Activated naive CD4-positive, alpha-beta T cell treated with anti-CD3 and anti-CD28 coated beads for 36 hours (primary cell): ENCODE results near the gene NDRG2. TPM values are rescaled to one million over a fixed set of nuclear protein-coding genes. Genes with fewer than 3 reads are reported as not detected.

Experiments used
- CTCF ChIA-PET: fragments of 350-600 bp; sonication (Branson Sonifier 250); formaldehyde crosslinking; loops from one replicate; lab custom pipeline; 2021; ENCODE audit warnings: antibody characterized with exemption; lab: Charles Lee
- DNase-seq: peaks from one replicate; pipeline ENCODE4 v3.0.0-alpha.2; 2020
- H3K27ac Mint-ChIP-seq: one replicate; pipeline ENCODE4 v1.8.0; 2021; ENCODE audit warnings: mild to moderate bottlenecking, mixed read lengths
- H3K27me3 Mint-ChIP-seq: one replicate; pipeline ENCODE4 v1.8.0; 2021; ENCODE audit warnings: low read depth, mixed read lengths
- H3K36me3 Mint-ChIP-seq: one replicate; pipeline ENCODE4 v1.8.0; 2021; ENCODE audit warnings: low read depth, mixed read lengths
- H3K4me1 Mint-ChIP-seq: one replicate; pipeline ENCODE4 v1.8.0; 2021; ENCODE audit warnings: low read depth, mixed read lengths
- H3K4me3 Mint-ChIP-seq: one replicate; pipeline ENCODE4 v1.8.0; 2021; ENCODE audit warnings: mild to moderate bottlenecking, moderate library complexity, mixed read lengths
- H3K9me3 Mint-ChIP-seq: one replicate; pipeline ENCODE4 v1.8.0; 2021; ENCODE audit warnings: mixed read lengths
- intact Hi-C: fragments of 100-400 bp; cut with micrococcal nuclease; formaldehyde crosslinking; loops from one replicate; pipeline ENCODE4 v1.15.1; 2023
- microRNA-seq: library from miRNA; unstranded; fragments of <30 nt; microRNA quantifications from one replicate; pipeline ENCODE4 v1.2.0, GENCODE V29; 2022; ENCODE audit warnings: borderline microRNAs expressed, borderline replicate concordance
- total RNA-seq, 2 experiments: library from RNA; stranded (reverse); gene quantifications; one replicate each; pipeline ENCODE4 v1.2.3, GENCODE V29; 2021

NDRG2 gene
- total RNA-seq, 2 experiments from 2014 or later: 8.4 to 8.8 TPM

DNA sequence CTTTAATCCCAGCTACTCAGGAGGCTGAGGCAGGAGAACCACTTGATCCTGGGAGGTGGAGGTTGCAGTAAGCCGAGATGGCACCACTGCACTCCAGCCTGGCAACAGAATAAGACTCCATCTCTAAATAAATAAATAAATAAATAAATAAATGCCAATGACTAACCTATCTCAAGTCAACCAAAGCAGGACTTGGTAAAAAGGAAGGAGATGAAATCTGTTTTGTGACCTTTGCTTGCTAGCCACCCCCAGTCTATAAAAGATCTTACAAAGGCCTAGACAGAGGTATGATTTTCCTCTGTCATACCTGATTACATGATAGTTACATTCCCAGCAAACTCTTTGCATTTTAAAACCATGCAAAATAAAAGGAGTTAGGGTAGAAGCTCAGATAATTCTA, 48.6 kb downstream of the NDRG2 start:
- DNase-seq: no peak
- intact Hi-C loops: loop anchor here (10.0 kb wide), 1 partner anchor 511 kb away; the partner anchor contains the start of genes PIP4P1 and PNP
- H3K4me3 Mint-ChIP-seq: no peak overlapping the region
- no peak overlapping the region for H3K27ac Mint-ChIP-seq
- CTCF ChIA-PET: interaction anchor here (0.6 to 1.2 kb wide), 2 partner anchors 12 to 16 kb away, joined by 3 to 6 read pairs; no protein-coding TSS in a partner anchor
- no peaks in the 10 kb centered on the region for H3K36me3 Mint-ChIP-seq
- no peaks in the 10 kb centered on the region for H3K9me3 Mint-ChIP-seq
- peaks cover 4% of the 10 kb centered on the region for H3K4me1 Mint-ChIP-seq
- peaks cover 11% of the 10 kb centered on the region for H3K27me3 Mint-ChIP-seq

DNA sequence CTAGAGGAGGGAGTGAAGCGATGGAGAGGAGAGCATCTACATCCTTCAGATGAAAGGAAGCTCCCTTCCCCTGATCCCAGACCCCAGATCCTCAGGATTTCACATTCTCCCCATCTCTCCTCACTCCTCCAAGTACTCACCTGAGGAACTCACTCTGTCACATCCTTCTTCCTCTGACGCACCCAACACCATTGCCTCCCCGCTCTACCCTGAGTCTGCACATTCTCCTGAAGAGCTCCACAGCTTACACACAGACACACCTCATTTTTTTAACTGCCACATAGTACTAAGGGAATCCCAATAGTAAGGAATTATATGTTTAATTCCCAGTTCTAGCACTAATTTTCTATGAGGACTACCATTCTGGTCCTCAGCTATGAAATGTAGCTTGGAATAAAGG, 51.4 kb downstream of the NDRG2 start:
- peaks cover 12% of the 10 kb centered on the region for H3K27me3 Mint-ChIP-seq
- no peaks in the 10 kb centered on the region for H3K9me3 Mint-ChIP-seq
- DNase-seq: no peak
- H3K4me3 Mint-ChIP-seq: no peak overlapping the region
- peaks cover 6% of the 10 kb centered on the region for H3K4me1 Mint-ChIP-seq
- H3K36me3 Mint-ChIP-seq: no peaks in the 10 kb centered on the region
- intact Hi-C loops: loop anchor here (5.0 to 10.0 kb wide), 3 partner anchors 211 to 509 kb away; partner anchors contain the start of genes PIP4P1 and PNP
- CTCF ChIA-PET: interaction anchor here (0.8 to 6.7 kb wide), 7 partner anchors 12 to 118 kb away, joined by 3 to 89 read pairs (median 9); no protein-coding TSS in a partner anchor
- H3K27ac Mint-ChIP-seq: no peak overlapping the region

DNA sequence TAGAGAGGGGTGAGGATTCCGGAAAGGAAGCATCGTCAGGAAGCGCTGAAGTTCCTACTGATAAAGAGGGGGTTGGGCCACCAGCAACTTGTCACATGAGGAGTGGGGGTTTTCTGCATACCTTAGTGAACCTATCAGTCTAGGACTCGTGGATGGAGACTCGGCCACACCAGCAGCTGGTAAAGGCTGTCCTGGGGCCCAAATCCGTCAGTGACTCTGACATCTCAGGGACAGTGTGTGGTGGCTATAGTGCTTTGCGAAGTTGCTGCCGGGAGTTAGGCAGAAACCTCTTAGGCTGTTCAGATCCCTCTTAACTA, 53.2 kb downstream of the NDRG2 start:
- H3K9me3 Mint-ChIP-seq: no peaks in the 10 kb centered on the region
- peaks cover 17% of the 10 kb centered on the region for H3K27me3 Mint-ChIP-seq
- H3K4me1 Mint-ChIP-seq: peaks cover 6% of the 10 kb centered on the region
- intact Hi-C loops: loop anchor here (1.0 to 10.0 kb wide), 14 partner anchors 10 to 639 kb away; partner anchors contain the start of genes CCNB1IP1, METTL17, PIP4P1 and PNP
- H3K36me3 Mint-ChIP-seq: no peaks in the 10 kb centered on the region
- DNase-seq: no peak
- H3K4me3 Mint-ChIP-seq: peak overlapping the region; percentile 83
- CTCF ChIA-PET: interaction anchor here (0.6 to 6.7 kb wide), 39 partner anchors 10 to 362 kb away, joined by 3 to 89 read pairs (median 5); partner anchors contain the start of genes RNASE2, RNASE6 and SLC39A2
- H3K27ac Mint-ChIP-seq: no peak overlapping the region

DNA sequence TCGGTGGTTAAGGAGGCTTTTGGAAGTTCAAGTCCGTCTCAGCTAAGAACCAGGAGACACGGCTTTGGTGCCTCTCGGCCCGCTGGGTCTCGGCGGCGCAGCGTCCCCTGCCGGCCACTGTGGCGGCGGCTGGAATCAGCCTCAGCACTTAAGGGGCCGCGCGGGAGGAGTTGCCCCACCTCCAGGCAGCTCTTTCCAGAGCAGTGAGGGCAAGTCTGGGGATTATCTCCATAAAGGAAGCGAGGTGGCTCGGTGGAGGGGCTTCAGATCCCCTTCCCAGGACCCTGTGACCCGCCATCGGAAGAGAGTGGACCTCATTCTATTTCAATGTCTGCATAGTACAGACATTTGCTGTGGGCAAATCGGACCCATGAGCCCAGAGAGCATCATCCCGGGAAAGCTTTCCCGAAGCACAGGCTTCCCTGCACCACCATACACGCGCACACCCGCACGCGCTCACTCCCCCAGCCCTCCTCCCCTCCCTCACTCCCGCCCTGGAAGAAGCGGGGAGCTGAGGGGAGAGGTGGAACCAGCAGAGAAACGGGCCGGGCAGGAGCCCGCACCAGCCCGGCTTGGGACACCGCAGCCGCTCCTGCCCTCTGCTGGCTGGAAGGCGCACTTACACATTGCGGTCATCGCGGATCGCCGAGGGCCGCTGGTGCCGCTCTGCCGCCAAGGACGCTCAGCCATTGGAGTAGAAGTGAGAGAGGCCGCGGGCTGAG, 53.7 kb downstream of the NDRG2 start:
- H3K9me3 Mint-ChIP-seq: no peaks in the 10 kb centered on the region
- peak overlapping the region; percentile 83 for H3K4me3 Mint-ChIP-seq
- peaks cover 17% of the 10 kb centered on the region for H3K27me3 Mint-ChIP-seq
- DNase-seq: peak; percentile 82
- CTCF ChIA-PET: interaction anchor here (0.5 to 6.7 kb wide), 53 partner anchors 9 to 362 kb away, joined by 3 to 89 read pairs (median 5); partner anchors contain the start of genes RNASE2, RNASE6, SLC39A2 and TMEM253
- no peaks in the 10 kb centered on the region for H3K36me3 Mint-ChIP-seq
- peaks cover 6% of the 10 kb centered on the region for H3K4me1 Mint-ChIP-seq
- intact Hi-C loops: loop anchor here (1.0 to 10.0 kb wide), 14 partner anchors 10 to 638 kb away; partner anchors contain the start of genes CCNB1IP1, METTL17, PIP4P1 and PNP
- no peak overlapping the region for H3K27ac Mint-ChIP-seq

DNA sequence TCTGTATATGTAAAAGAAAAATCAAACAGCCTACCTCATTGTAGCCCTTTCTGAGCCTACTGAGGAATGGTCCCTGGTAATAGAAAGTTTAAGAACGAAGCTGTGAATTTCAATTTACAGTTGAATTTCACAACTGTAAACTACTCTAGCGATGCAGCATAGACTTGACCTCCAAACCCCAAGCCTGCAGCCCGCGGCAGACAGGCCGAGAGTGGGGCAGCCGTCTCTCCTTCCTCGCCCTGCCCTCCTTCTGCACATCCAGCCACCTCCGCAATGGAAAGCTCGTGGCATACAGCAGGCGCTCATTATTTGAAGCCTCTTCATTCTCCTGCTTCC, 54.2 kb downstream of the NDRG2 start:
- Mint-ChIP-seq H3K27me3 (peaks cover 17% of the 10 kb centered on the region), H3K4me3 (peak overlapping the region; percentile 83), H3K4me1 (peaks cover 6% of the 10 kb centered on the region), H3K27ac (no peak overlapping the region), H3K9me3 (no peaks in the 10 kb centered on the region), H3K36me3 (no peaks in the 10 kb centered on the region)
- CTCF ChIA-PET: interaction anchor here (0.5 to 6.7 kb wide), 49 partner anchors 9 to 684 kb away, joined by 3 to 89 read pairs (median 5); partner anchors contain the start of genes RNASE2, RNASE6, SLC39A2 and TMEM253
- no peak for DNase-seq
- intact Hi-C loops: loop anchor here (2.0 to 10.0 kb wide), 4 partner anchors 208 to 638 kb away; partner anchors contain the start of genes CCNB1IP1, PIP4P1 and PNP

DNA sequence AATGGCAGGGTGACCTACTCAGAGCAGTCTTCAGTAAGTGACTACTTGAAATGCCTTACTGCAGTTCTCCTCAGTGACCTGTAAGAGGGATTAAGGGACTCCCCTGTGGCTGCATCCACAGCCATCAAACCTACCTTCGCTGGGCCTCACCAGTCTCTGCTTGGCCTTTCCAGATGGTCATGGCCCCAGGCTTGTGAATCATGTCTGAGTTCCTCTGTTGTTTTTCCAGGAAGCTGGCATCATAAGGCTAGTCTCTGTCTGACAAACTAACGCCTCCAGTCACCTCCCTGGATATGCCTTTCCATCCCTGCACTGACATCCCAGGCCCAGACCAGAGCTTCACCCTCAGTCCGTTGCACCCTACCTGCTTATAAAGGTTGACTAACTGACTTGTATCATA, 55.5 kb downstream of the NDRG2 start:
- CTCF ChIA-PET: interaction anchor here (0.8 to 6.7 kb wide), 6 partner anchors 8 to 272 kb away, joined by 3 to 89 read pairs (median 22); no protein-coding TSS in a partner anchor
- Mint-ChIP-seq H3K4me3 (no peak overlapping the region), H3K9me3 (no peaks in the 10 kb centered on the region), H3K27me3 (peaks cover 17% of the 10 kb centered on the region), H3K4me1 (peaks cover 6% of the 10 kb centered on the region), H3K27ac (no peak overlapping the region), H3K36me3 (no peaks in the 10 kb centered on the region)
- no peak for DNase-seq
- intact Hi-C loops: no loop called here

Small RNA genes lying within 50 kb of the gene (microRNA-seq; reads per million reads assigned to microRNA genes)
- not detected for gene MIR6717

Other genes starting within 250 kb of the NDRG2 start
- under 1 TPM; 0.45 to 0.57 TPM for gene RNASE6, start 243.8 kb downstream of the NDRG2 start, total RNA-seq
- gene RNASE1, start 222.2 kb downstream of the NDRG2 start, total RNA-seq: not detected
- not detected for gene RNASE3, start 133.7 kb downstream of the NDRG2 start, total RNA-seq
- gene RNASE2, start 69.6 kb downstream of the NDRG2 start, total RNA-seq: not detected
- 10 to 100 TPM; 90.9 to 97.5 TPM for gene METTL17, start 35.1 kb downstream of the NDRG2 start, total RNA-seq
- gene SLC39A2, start 25.8 kb downstream of the NDRG2 start, total RNA-seq: not detected
- not detected for gene TPPP2, start 5.2 kb upstream of the NDRG2 start, total RNA-seq
- not detected for gene RNASE13, start 9.7 kb upstream of the NDRG2 start, total RNA-seq
- not detected for gene RNASE7, start 17.3 kb upstream of the NDRG2 start, total RNA-seq
- not detected for gene RNASE8, start 32.8 kb upstream of the NDRG2 start, total RNA-seq
- gene ARHGEF40, start 45.2 kb upstream of the NDRG2 start, total RNA-seq: not detected
- gene ZNF219, start 73.6 kb upstream of the NDRG2 start, total RNA-seq: 1 to 10 TPM; 8.3 to 9.2 TPM
- not detected for gene TMEM253, start 76.0 kb upstream of the NDRG2 start, total RNA-seq
- not detected for gene OR5AU1, start 131.0 kb upstream of the NDRG2 start, total RNA-seq
- 1,000 to 10,000 TPM; 1,252 to 1,377 TPM for gene HNRNPC, start 244.4 kb upstream of the NDRG2 start, total RNA-seq